Measurements from ENCODE around the gene TTLL7.

GRCh38 chr1:83954166-83954823, 44.6 kb downstream of the TTLL7 start:
- TF ChIP-seq CTCF (optimal IDR thresholded peaks at IDR 0.05 in 1 of 3, IDR thresholded peaks at IDR 0.05 in 1 of 3, conservative IDR thresholded peaks at IDR 0.05 in 1 of 3; ENCODE audit: extremely low read depth in 1 of 3, insufficient read depth in 2 of 3, low read length in 3 of 3) (no peak), EZH2 (IDR thresholded peaks at IDR 0.05; ENCODE audit: low read length) (no peak)
